SU-DHL-6 (cell line): ENCODE results near the gene FOXQ1.

Experiments
- H2AFZ ChIP-seq: fragments of 200-600 bp; sonication (generic); 2 replicates; pipeline ENCODE4 v1.6.1; 2014; ENCODE audit warnings: low read depth, mild to moderate bottlenecking, moderate library complexity, mixed read lengths, antibody characterized with exemption, low read length; ENCODE audit not compliant: severe bottlenecking
- H3F3A ChIP-seq: fragments of 200-600 bp; shearing (Covaris generic); 2 replicates; pipeline ENCODE4 v1.6.0; 2016; ENCODE audit warnings: antibody characterized with exemption, mild to moderate bottlenecking; ENCODE audit not compliant: insufficient read depth
- H3K27ac ChIP-seq: fragments of 200-600 bp; sonication (generic); 2 replicates; pipeline ENCODE4 v1.5.1; 2016; ENCODE audit warnings: low read depth, mild to moderate bottlenecking, low read length, moderate library complexity, mixed read lengths
- H3K27me3 ChIP-seq: fragments of 200-600 bp; sonication (generic), shearing (Covaris generic); 2 replicates; pipeline ENCODE4 v1.6.0; 2014; ENCODE audit warnings: mild to moderate bottlenecking, low read length
- H3K36me3 ChIP-seq: fragments of 200-600 bp; sonication (generic); 2 replicates; pipeline ENCODE4 v1.6.1; 2014; ENCODE audit warnings: mild to moderate bottlenecking, low read length, mixed read lengths
- H3K4me2 ChIP-seq: fragments of 300-600, 200-600 bp; shearing (Covaris generic), sonication (generic); 2 replicates; pipeline ENCODE4 v1.6.0; 2014; ENCODE audit warnings: low read length, low read depth, mild to moderate bottlenecking; ENCODE audit not compliant: poor library complexity, severe bottlenecking
- H3K4me3 ChIP-seq: fragments of 200-600 bp; sonication (generic); 2 replicates; pipeline ENCODE4 v1.5.1; 2014; ENCODE audit warnings: antibody characterized with exemption, low read length, mild to moderate bottlenecking, mixed read lengths; ENCODE audit not compliant: insufficient read depth, poor library complexity, severe bottlenecking
- H3K79me2 ChIP-seq: fragments of 200-600 bp; sonication (generic); 2 replicates; pipeline ENCODE4 v1.6.1; 2014; ENCODE audit warnings: mild to moderate bottlenecking, low read length, moderate library complexity; ENCODE audit not compliant: insufficient read depth
- H3K9ac ChIP-seq: fragments of 200-600 bp; sonication (generic); 2 replicates; pipeline ENCODE4 v1.7.0; 2014; ENCODE audit warnings: mild to moderate bottlenecking, low read length
- H3K9me2 ChIP-seq: fragments of 200-600 bp; sonication (generic); replicated peaks from 2 replicates; pipeline ENCODE4 v1.6.1; 2014; ENCODE audit warnings: low read length; ENCODE audit not compliant: insufficient read depth
- H3K9me3 ChIP-seq: fragments of 200-600 bp; sonication (generic); 2 replicates; pipeline ENCODE4 v1.6.1; 2014; ENCODE audit warnings: low read length, mixed read lengths; ENCODE audit not compliant: insufficient read depth
- H4K20me1 ChIP-seq: fragments of 200-600 bp; sonication (generic); 2 replicates; pipeline ENCODE4 v1.6.1; 2014; ENCODE audit warnings: low read depth, mild to moderate bottlenecking, antibody characterized with exemption, low read length, moderate library complexity, mixed read lengths
- EZH2phosphoT487 ChIP-seq: fragments of 200-600 bp; sonication (generic), shearing (Covaris generic); conservative IDR thresholded peaks from 2 replicates; pipeline ENCODE4 v1.6.1; 2018; ENCODE audit warnings: mild to moderate bottlenecking, antibody characterized with exemption, low read length, moderate library complexity, mixed read lengths
- TF ChIP-seq, protein P1 (sequence below): fragments of 200-600 bp; sonication (generic); IDR thresholded peaks from one replicate; pipeline ENCODE4 v1.5.1; 2017; ENCODE audit warnings: antibody characterized with exemption, mild to moderate bottlenecking, low read length, moderate library complexity; ENCODE audit not compliant: insufficient read depth, poor library complexity, severe bottlenecking

Gene FOXQ1

DNA sequence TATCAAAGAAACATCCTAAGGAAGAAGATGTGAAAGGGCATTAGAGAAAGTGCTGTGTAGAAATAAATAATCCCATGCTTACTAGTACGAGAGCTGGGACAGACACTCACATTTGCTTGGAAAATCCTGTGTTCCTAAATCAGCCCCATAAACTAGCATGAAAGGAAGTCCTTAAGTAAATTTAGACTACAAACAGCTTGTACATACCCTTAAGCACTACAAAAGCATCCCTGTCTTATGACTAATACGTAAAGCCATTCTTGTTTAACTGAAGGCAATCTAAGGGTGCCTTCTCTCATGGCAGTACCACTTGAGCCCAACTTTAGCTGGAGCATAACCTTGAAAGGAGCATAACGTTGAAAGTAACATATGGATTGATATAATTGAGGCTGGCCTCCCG, 15.4 kb upstream of the FOXQ1 start:
- H4K20me1 ChIP-seq = no peaks in the 10 kb centered on the region
- H3K4me2 ChIP-seq = no peak overlapping the region
- no peak overlapping the region for H3K27ac ChIP-seq
- H3K9ac ChIP-seq = no peak overlapping the region
- H3K4me3 ChIP-seq = no peak overlapping the region
- H3K9me2 ChIP-seq = no peaks in the 10 kb centered on the region
- H3K9me3 ChIP-seq = 0 out of 2 replicates have a peak, but pooled peaks cover 3% of the 10 kb centered on the region
- no peaks in the 10 kb centered on the region for H3F3A ChIP-seq
- no peaks in the 10 kb centered on the region for H3K27me3 ChIP-seq
- no peak overlapping the region for H2AFZ ChIP-seq
- H3K79me2 ChIP-seq = no peaks in the 10 kb centered on the region
- TF ChIP-seq, protein P1, sequence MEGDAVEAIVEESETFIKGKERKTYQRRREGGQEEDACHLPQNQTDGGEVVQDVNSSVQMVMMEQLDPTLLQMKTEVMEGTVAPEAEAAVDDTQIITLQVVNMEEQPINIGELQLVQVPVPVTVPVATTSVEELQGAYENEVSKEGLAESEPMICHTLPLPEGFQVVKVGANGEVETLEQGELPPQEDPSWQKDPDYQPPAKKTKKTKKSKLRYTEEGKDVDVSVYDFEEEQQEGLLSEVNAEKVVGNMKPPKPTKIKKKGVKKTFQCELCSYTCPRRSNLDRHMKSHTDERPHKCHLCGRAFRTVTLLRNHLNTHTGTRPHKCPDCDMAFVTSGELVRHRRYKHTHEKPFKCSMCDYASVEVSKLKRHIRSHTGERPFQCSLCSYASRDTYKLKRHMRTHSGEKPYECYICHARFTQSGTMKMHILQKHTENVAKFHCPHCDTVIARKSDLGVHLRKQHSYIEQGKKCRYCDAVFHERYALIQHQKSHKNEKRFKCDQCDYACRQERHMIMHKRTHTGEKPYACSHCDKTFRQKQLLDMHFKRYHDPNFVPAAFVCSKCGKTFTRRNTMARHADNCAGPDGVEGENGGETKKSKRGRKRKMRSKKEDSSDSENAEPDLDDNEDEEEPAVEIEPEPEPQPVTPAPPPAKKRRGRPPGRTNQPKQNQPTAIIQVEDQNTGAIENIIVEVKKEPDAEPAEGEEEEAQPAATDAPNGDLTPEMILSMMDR = no peak
- no peak for TF ChIP-seq EZH2phosphoT487
- no peaks in the 10 kb centered on the region for H3K36me3 ChIP-seq

DNA sequence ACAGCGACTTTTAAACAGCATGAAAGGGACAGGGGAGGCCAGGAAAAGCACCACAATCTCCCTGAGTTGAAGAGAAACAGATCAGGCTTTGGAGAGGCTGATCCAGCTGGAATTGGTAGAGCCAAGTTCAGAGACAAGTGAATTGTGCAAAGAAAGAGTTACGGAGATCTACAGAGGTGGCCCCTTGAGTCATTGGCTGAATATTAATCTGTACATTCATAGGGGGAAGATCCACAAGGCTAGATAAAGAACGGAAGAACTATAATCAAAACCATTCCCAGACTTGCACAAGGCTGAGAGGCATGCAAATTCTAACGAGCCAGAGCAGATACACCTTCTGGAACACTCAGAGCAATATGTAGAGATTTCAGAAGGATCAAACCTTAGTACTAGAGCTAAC, 14.2 kb upstream of the FOXQ1 start:
- no peak overlapping the region for H3K4me3 ChIP-seq
- no peaks in the 10 kb centered on the region for H3K36me3 ChIP-seq
- H3K27ac ChIP-seq = no peak overlapping the region
- no peak for TF ChIP-seq EZH2phosphoT487
- TF ChIP-seq, protein P1 = no peak
- no peaks in the 10 kb centered on the region for H4K20me1 ChIP-seq
- H2AFZ ChIP-seq = no peak overlapping the region
- no peak overlapping the region for H3K9ac ChIP-seq
- H3K27me3 ChIP-seq = no peaks in the 10 kb centered on the region
- no peaks in the 10 kb centered on the region for H3F3A ChIP-seq
- no peak overlapping the region for H3K4me2 ChIP-seq
- 0 out of 2 replicates have a peak, but pooled peaks cover 3% of the 10 kb centered on the region for H3K9me3 ChIP-seq
- no peaks in the 10 kb centered on the region for H3K79me2 ChIP-seq
- H3K9me2 ChIP-seq = no peaks in the 10 kb centered on the region

DNA sequence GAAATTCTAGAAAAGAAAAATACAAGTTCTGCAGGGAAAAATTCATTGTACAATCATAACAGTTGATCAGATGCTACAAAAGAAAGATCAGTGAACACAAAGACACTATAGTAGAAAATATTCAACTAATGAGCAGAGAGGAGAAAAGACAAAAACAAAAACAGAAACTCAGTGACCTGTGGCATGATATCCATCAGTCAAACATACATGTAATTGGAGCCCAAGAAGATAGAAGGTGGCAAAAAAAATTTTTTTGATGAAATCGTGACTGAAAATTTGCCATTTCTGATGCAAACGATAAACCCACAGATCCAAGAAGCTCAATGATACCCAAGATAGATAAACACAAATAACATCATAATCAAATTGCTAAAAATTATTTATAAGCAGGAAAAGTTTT, 13.1 kb upstream of the FOXQ1 start:
- H3K36me3 ChIP-seq = no peaks in the 10 kb centered on the region
- H3K9me3 ChIP-seq = 0 out of 2 replicates have a peak, but pooled peaks cover 3% of the 10 kb centered on the region
- no peaks in the 10 kb centered on the region for H3F3A ChIP-seq
- no peak overlapping the region for H2AFZ ChIP-seq
- H4K20me1 ChIP-seq = no peaks in the 10 kb centered on the region
- no peak overlapping the region for H3K4me3 ChIP-seq
- H3K27ac ChIP-seq = no peak overlapping the region
- no peaks in the 10 kb centered on the region for H3K79me2 ChIP-seq
- H3K4me2 ChIP-seq = no peak overlapping the region
- no peak overlapping the region for H3K9ac ChIP-seq
- TF ChIP-seq, protein P1 = no peak
- TF ChIP-seq EZH2phosphoT487 = no peak
- H3K9me2 ChIP-seq = no peaks in the 10 kb centered on the region
- no peaks in the 10 kb centered on the region for H3K27me3 ChIP-seq
